ENCODE measurements around the gene GSDMA. TPM values are rescaled to one million over a fixed set of nuclear protein-coding genes. Genes with fewer than 3 reads are reported as not detected.

GSDMA gene
- total and polyA plus RNA-seq, 10 of the 15 experiments (the other 5 are each of a cell fraction or from before 2014, with no cell fraction given): 0.04 to 0.11 TPM; not detected in 8

GRCh38 chr17:39927101-39927928 lies 35.5 kb upstream of the GSDMA start, which contains the start of the genes LRRC3C and ORMDL3:
Gene LRRC3C, plus strand, starts transcription at chr17:39927732. Its CDS starts 13,792 bp downstream, at chr17:39941524.
Gene ORMDL3, minus strand, starts transcription at chr17:39927601. Its CDS starts 3,398 bp downstream, at chr17:39924203.
- Histone ChIP-seq H3K27ac (ENCODE audit: control insufficient read depth, insufficient read depth) (peak within 1 kb of the TSS; percentile 82), H3K9me3 (replicated peaks; ENCODE audit: control insufficient read depth, insufficient read depth, low read length) (no peaks in the 10 kb centered on the region), H3K4me1 (ENCODE audit: control insufficient read depth, insufficient read depth, low read length) (peaks cover 22% of the 10 kb centered on the region), H3K4me2 (ENCODE audit: control insufficient read depth, insufficient read depth) (peak within 1 kb of the TSS; percentile 89), H2AFZ (ENCODE audit: control insufficient read depth, low read depth, low read length) (peak within 1 kb of the TSS; percentile 91), H3K36me3 (ENCODE audit: control insufficient read depth in 2 of 2, insufficient read depth in 2 of 2, low read length in 1 of 2) (peaks cover 5 to 8% of the 10 kb centered on the region in 2 experiments; a peak in 3 of 4 replicates), H3K9ac (ENCODE audit: control insufficient read depth, insufficient read depth, low read length) (peak within 1 kb of the TSS; percentile 83), H3K4me3 (peak within 1 kb of the TSS; percentile 87), H4K20me1 (ENCODE audit: control insufficient read depth, insufficient read depth) (no peaks in the 10 kb centered on the region), H3K79me2 (ENCODE audit: control insufficient read depth, insufficient read depth, low read length) (peaks cover 56% of the 10 kb centered on the region), H3K27me3 (replicated peaks in 1 of 2; ENCODE audit: control insufficient read depth in 2 of 2, insufficient read depth in 2 of 2, low read length in 1 of 2) (no peaks in the 10 kb centered on the region)
- BruUV-seq (replicated peaks): no TSS peak
- ChIA-PET SMC1A (ENCODE audit: uncharacterized antibody, unreplicated experiment) (interaction anchor here (1.0 to 5.7 kb wide), 6 partner anchors 12 to 151 kb away, joined by 3 to 46 read pairs (median 6); no protein-coding TSS in a partner anchor), CTCF (interaction anchor here (0.6 to 2.2 kb wide), 5 partner anchors 12 to 412 kb away, joined by 3 to 12 read pairs (median 3); partner anchors contain the start of gene PSMD3), RAD21 (ENCODE audit: unreplicated experiment) (interaction anchor here (0.9 to 4.2 kb wide), 7 partner anchors 11 to 65 kb away, joined by 3 to 35 read pairs (median 4); partner anchors contain the start of gene PSMD3), POLR2A (interaction anchor here (0.6 to 6.4 kb wide), 6 partner anchors 10 to 217 kb away, joined by 3 to 64 read pairs (median 5); no protein-coding TSS in a partner anchor)
- in situ Hi-C loops (cut with MboI) (no loop called here), intact Hi-C loops (cut with micrococcal nuclease; ENCODE audit: unreplicated experiment) (loop anchor here (2.0 to 5.0 kb wide), 3 partner anchors 31 to 170 kb away; partner anchors contain the start of gene PSMD3)
- ATAC-seq: peak; percentile 76
- peak; percentile 72 for FAIRE-seq
- WGBS (ENCODE audit: insufficient coverage, insufficient replicate concordance, low lambda C conversion rate, missing lambda C conversion rate): 1% methylated on average over 53 of the region's 72 CpGs
- DNase-seq (ENCODE audit: low read depth, low spot score): no peak
- no peak for TF ChIP-seq POLR2AphosphoS2 (IDR thresholded peaks at IDR 0.05; ENCODE audit: low read depth, low read length)
- no peak; the same call in 1 of the 2 replicates for TF ChIP-seq RB1 (IDR thresholded peaks at IDR 0.05; ENCODE audit: borderline replicate concordance)
- TF ChIP-seq IRF3 (IDR thresholded peaks at IDR 0.05): peak; percentile 53; the same call in 1 of the 2 replicates
- TF ChIP-seq ZSCAN29 (IDR thresholded peaks at IDR 0.05): no peak
- TF ChIP-seq NFIC (IDR thresholded peaks at IDR 0.05; ENCODE audit: low read depth, low read length): no peak
- TF ChIP-seq RFX5 (IDR thresholded peaks at IDR 0.05; ENCODE audit: low read depth, low read length): no peak
- TF ChIP-seq JUND (IDR thresholded peaks at IDR 0.05; ENCODE audit: low read depth, low read length): no peak
- 0 out of 2 replicates have a peak, but pooled peaks have one; percentile 18 for TF ChIP-seq ZNF687 (IDR thresholded peaks at IDR 0.05)
- TF ChIP-seq SUZ12 (IDR thresholded peaks at IDR 0.05; ENCODE audit: unreplicated experiment): peak; percentile 63
- TF ChIP-seq CHD1 (IDR thresholded peaks at IDR 0.05; ENCODE audit: low read depth, low read length): no peak
- no peak for TF ChIP-seq CBFB (IDR thresholded peaks at IDR 0.05; ENCODE audit: low read depth)
- TF ChIP-seq USF2 (IDR thresholded peaks at IDR 0.05; ENCODE audit: borderline replicate concordance, low read depth, low read length): no peak
- peak; percentile 88 for TF ChIP-seq NBN (IDR thresholded peaks at IDR 0.05)
- no peak for TF ChIP-seq SMARCA5 (IDR thresholded peaks at IDR 0.05)
- peak; percentile 88 for TF ChIP-seq CHD2 (IDR thresholded peaks at IDR 0.05; ENCODE audit: borderline replicate concordance, low read depth, low read length)
- no peak for TF ChIP-seq CBX3 (IDR thresholded peaks at IDR 0.05; ENCODE audit: borderline replicate concordance, low read depth)
- TF ChIP-seq KAT2A (conservative IDR thresholded peaks at IDR 0.05; ENCODE audit: control insufficient read depth, low read depth, low read length): no peak

Measured in GM12878 (cell line).